Pulmonary artery endothelial cell (primary cell): ENCODE results near the gene ZSWIM2. TPM values are rescaled to one million over a fixed set of nuclear protein-coding genes. Genes with fewer than 3 reads are reported as not detected.
"Not testable (repeated sequence)": the region's sequence is repeated elsewhere in the genome, so short reads cannot be mapped to it uniquely, and the experiment has no call there.

Experiments used
- DNase-seq: peaks from one replicate; pipeline ENCODE4 v3.0.0-alpha.2; 2011; ENCODE audit warnings: low read depth, low spot score
- total RNA-seq: library from RNA; depleted of rRNA; stranded (reverse); fragments of >200 nt; gene quantifications from 2 replicates; pipeline ENCODE4 v1.2.3, GENCODE V29; 2014

ZSWIM2 gene
- total RNA-seq, 1 donor from 2014 or later: not detected

DNA sequence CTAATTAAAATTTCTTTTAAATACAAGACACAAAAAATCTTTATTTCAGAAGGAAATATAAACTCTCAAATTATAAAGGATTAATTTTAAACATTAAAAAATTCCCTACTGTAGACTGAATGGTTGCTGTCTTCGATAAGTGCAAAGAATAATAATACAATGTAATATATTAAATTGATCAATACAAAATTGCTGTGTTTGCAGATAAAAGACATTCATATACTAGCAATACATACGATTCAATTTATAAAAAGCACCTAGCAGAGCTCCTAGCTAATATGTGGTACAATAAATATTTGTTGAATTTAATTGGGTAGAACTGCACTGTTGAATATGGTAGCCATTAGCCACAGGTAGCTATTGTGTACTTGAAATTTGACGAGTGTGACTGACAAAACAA, 6.6 kb downstream of the ZSWIM2 start:
- no peak for DNase-seq

DNA sequence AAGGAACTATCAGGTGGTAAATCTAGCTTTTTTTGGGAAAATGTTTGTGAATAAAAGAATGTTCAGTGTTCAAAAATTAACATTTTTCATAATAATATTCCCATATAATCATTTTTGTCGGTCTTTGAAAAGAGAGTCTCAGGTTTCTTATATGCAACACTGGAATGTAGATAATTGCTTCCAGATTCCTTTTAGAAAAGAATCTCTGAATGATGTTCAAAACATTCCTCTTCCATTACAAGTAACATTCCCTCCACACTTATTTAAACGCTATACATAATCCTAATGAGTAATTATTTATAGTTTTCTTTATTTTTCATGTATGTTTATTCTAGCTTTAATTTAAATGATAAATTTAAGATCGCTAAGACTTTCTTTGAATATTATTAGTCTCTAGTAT, 7.0 kb downstream of the ZSWIM2 start:
- DNase-seq: no peak

DNA sequence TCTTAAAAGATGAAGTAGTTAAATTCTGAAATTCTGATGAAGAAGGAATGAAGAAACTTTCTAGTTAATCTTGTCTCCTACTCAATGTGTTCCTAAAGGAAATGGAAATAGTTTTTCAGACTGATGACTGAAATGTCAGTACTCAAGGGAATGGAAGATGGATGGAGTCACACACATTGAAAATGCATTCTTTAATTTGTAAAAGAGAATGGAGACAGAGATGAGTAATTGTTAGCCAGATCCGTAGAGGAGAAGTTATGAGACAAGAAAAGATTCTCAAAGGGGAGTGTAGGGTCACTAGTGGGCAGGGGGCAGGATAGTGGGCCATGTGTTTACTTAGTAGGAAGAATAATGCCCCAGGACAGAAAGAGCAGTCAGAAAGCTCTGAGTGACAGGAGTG, 13.3 kb downstream of the ZSWIM2 start:
- DNase-seq: no peak

DNA sequence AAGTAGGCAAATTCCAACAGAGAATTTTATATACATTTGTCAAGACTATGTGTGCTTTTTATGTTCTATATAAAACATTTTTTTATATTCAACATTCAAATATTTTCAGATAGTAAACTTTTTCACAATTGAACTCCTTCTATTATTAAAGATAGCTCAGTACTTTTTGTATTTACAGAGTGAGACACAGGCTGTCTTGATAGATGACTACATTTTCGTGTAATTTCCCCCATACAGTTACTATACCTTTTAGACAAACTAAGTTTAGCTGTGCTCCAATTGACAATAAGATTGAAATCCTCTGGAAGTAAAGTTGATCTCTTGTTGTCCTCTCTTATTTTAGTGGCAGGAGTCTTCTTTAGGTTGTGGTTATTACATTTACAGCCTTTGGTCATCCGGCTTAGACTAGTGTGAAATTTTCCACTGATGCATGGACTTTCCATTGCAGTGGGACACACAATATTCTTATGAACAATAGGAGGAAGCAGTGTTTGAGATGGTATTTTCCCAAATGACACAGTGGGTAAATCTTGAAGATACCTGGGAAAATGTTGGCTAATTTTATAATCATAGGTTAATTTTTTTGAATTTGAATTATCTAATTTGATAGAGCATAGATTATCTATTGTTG, 21.0 kb downstream of the ZSWIM2 start:
- DNase-seq: no peak

DNA sequence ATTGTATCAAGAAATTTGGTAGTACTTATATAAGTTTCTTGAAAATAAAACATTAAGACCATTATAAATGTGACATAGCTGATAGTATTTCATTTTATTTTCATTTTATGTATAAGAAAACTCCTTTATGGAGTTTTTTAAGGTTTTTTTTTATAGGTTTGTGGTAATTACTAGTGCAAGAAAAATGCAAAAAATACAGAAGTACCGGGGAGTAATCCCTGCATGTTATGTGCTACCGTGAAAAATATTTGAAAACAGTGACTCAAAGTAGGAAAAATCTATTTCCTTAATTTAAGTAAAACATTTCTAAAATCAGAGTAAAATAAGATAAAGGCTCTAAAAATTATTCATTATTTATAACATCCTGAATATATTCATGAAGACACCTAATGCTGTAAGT, 21.6 kb downstream of the ZSWIM2 start:
- DNase-seq: no peak

DNA sequence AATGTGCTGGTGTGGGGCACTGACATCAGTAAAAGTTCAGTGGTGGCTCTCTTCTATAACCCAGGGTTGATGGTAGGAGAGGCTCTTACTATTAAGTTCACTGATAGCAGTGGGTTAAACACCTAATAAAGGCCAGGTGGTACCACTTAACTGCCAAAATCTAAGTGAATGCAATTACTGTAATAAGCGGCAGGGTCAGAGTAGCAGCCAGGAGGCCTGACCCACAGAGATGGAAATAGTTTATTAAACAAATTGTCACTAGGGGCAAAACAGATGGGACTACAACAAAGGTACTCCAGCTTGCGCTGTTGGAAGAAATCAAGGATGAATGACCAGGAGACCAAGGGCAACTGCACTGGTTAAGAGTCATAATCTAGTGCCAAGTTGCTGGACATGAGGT, 26.6 kb downstream of the ZSWIM2 start:
- no peak for DNase-seq

DNA sequence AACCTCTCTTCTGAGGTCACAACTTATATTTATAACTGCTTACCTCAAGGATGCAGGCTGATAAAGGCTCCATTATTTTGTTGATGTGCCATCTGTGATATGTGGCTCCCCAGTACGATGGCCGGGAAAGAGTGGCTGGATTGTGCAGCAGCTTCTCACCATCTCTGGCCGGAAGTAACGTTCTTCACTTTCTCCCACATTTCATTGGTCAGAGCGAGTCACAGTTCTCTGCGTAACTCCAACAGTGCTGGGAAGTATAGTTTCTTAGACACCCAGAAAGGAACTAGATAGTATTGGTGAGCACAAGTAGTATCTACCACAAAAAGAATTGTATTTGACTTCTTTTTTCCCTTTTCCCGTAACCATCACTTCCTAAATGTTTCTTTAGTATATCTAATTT, 28.7 kb downstream of the ZSWIM2 start:
- no peak for DNase-seq

DNA sequence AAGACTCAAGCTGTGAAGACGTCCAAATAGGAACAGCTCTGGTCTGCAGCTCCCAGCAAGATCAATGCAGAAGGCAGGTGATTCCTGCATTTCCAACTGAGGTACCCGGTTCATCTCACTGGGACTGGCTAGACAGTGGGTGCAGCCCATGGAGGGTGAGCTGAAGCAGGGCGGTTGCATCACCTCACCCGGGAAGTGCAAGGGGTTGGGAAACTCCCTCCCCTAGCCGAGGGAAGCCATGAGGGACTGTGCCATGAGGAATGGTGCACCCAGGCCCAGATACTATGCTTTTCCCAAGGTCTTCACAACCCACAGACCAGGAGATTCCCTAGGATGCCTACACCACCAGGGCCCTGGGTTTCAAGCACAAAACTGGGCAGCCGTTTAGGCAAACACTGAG, 37.2 kb downstream of the ZSWIM2 start:
- not testable (repeated sequence) for DNase-seq

DNA sequence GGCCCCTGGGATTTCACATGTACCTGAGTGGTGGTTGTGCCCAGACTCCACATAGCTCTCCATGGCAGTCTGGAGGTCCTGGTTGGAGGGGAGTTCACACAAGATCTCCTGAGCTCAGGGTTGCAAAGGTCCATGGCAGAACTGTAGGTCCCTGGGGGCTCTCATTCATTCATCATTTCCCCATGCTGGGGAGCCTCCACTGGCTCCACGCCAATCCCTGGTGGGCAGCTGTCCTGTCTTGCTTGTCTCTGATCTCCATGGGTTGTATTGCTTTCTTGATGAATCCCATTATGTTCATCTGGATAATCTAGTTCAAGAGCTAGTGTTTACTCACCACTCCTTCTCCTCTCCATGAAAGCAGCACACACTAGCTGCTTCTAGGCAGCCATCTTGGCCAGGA, 42.4 kb downstream of the ZSWIM2 start:
- no peak for DNase-seq

DNA sequence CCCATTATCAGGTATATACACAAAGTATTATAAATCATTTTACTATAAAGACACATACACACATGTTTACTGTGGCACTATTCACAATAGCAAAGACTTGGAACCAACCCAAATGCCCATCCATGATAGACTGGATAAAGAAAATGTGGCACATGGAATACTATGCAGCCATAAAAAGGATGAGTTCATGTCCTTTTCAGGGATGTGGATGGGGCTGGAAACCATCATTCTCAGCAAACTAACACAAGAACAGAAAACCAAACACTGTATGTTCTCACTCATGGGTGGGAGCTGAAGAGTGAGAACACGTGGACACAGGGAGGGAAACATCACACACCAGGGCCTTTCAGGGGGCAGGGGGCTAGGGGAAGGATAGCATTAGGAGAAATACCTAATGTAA, 50.4 kb downstream of the ZSWIM2 start:
- DNase-seq: not testable (repeated sequence)

DNA sequence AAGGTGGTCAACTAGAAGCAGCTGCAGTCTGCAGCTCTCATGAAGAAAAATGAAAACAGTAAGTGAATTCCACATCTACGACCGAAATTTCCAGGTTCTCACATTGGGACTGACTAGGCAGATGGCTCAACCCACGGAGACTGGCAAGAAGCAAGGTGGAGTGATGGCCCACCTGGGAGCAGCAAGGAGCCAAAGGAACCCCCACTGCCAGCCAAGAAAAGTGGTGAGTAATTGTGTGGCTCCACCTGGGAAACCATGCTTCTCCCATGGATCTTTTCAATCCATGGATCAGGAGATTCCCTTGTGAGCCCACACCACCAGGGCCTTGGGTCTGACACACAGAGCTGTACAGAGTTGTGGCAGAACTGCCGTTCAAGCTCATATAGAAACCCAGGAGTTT, 64.0 kb downstream of the ZSWIM2 start:
- no peak for DNase-seq

DNA sequence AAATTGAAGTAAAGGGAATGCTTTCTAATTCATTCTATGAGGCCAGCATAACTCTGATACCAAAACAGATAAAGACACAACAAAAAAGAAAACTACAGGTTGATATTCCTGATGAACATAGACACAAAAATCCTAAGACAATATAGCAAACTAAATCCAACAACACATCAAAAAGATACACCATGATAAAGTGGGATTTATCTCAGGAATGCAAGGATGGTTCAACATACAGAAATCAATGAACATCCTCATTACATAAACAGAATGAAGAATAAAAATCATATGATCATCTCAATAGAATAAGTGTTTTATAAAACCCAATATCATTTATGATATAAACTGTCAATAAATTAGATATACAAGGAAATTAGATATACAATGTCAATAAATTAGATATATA, 65.7 kb downstream of the ZSWIM2 start:
- no peak for DNase-seq

DNA sequence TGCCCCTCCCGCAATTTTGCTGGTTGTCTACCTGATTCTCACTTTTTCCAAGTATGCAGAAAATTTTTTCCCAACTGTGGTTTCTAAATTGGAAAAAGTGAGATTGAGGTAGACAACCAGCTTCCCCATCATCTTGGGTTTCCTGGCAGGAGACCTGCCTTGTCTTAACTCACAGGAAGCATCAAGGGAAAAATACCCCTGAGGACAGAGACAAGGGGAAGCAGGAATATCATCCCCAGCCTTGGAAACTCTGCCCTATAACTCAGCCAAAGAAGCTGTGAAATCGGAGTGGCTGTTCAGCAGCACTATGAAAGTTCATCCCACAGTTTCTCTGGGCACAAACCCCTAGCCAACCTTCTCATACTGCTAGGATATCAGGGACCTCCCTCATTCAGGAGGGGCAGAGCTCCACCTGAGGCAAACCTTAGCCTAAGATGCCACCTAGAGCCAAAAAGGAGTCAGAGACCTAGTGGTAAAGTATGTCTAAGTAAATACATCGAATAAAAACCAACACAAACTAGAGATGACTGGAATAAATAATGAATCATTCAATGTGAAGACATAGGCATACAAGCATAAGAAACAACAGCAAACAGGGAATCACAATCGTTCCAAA, 68.2 kb downstream of the ZSWIM2 start:
- no peak for DNase-seq

Other genes with a start within 250 kb of the ZSWIM2 start
- gene FAM171B, start 155.1 kb downstream of the ZSWIM2 start, total RNA-seq: 15.4 and 24.9 TPM in 2 replicates